AG10803 (cell line): Measurements from ENCODE around the gene FHL1.
"Not testable (repeated sequence)": the region's sequence is repeated elsewhere in the genome, so short reads cannot be mapped to it uniquely, and the experiment has no call there.

Experiments
- DNase-seq: peaks from one replicate; pipeline ENCODE4 v3.0.0; 2010; ENCODE audit warnings: low read depth
- H3K4me3 ChIP-seq: 2 replicates; pipeline ENCODE4 v1.5.1; 2011; ENCODE audit warnings: mild to moderate bottlenecking, low read length, control low read depth
- TF ChIP-seq, protein P1 (sequence below): conservative IDR thresholded peaks from 2 replicates; pipeline ENCODE4 v1.5.1; 2011; ENCODE audit warnings: mild to moderate bottlenecking, low read length, control low read depth, inconsistent platforms

The FHL1 gene

DNA sequence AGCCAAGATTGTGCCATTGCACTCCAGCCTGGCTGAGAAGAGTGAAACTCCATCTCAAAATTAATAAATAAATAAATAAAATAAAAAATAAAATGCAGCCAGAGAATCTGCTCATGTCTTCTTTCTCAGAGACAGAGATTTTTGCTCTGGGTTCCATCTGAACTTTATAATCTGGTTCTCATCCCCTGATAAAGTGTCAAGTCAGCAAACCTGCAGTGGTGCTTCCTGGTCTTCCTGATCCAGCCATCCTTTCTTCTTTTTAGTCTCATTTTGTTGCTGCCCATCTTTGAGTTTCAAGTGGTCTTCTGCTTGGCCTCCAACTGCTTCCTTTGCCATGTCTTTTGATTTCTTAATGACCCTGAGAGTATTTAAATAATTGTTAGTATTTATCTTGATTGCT lies 79.7 kb downstream of the FHL1 start:
- TF ChIP-seq, protein P1, sequence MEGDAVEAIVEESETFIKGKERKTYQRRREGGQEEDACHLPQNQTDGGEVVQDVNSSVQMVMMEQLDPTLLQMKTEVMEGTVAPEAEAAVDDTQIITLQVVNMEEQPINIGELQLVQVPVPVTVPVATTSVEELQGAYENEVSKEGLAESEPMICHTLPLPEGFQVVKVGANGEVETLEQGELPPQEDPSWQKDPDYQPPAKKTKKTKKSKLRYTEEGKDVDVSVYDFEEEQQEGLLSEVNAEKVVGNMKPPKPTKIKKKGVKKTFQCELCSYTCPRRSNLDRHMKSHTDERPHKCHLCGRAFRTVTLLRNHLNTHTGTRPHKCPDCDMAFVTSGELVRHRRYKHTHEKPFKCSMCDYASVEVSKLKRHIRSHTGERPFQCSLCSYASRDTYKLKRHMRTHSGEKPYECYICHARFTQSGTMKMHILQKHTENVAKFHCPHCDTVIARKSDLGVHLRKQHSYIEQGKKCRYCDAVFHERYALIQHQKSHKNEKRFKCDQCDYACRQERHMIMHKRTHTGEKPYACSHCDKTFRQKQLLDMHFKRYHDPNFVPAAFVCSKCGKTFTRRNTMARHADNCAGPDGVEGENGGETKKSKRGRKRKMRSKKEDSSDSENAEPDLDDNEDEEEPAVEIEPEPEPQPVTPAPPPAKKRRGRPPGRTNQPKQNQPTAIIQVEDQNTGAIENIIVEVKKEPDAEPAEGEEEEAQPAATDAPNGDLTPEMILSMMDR = no peak
- no peak for DNase-seq
- no peak overlapping the region for H3K4me3 ChIP-seq

DNA sequence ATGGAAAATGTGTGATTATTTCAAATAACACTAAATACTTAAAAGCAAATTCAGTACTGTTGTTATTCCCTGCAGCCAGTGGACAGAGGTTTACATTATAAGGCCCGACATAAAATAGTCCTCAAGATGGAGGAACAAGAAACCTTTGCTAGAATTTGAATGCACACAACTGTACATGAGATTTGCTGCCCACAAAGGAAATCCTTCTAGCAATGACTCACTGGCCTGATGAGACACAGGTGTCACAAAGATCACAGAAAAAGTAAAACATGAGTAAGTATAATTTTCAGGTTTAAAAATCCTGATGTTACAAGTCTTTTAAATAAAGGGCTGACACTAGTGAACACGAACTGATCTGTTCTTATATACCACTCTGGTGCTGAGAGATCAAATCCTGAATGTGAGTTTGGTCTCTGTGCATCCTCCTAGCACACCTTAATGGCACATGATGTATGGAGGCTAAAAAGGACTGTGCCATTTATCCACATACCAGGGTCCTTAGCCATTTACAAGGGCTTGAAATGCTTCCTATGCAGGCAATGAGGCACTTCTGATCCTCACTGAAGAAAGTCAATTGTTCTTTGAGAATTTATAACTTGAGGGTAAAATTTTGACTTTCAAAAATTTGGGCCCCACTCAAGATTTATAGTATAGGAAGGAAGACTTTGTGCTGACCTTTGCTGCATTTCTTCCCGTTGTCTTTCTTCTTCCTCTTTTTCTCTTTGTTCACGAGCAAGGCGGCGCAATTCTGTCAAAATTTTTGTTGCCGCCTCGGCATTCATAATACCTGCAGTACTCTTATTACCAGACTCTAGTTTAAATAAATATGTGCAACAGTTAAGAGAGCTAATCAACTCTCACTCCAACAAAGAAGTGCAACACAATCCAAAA lies 80.9 kb downstream of the FHL1 start:
- H3K4me3 ChIP-seq = no peak overlapping the region
- TF ChIP-seq, protein P1 = no peak
- no peak for DNase-seq

DNA sequence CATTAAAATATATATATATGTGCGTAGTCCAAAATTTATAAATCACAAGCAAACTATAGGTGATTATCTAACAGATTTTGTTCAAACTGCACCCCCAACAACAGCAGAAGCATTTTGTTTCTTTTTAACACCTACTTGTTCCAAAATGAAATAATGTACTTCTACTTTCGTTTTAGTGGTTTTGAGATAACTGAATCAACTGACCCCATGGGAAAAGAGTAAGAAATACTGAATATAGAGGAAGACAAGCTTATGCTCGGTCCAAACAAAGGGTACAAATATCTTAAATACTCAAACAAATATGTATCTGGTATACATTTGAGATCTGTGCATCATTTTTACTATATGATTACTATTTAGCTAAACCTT lies 81.5 kb downstream of the FHL1 start:
- H3K4me3 ChIP-seq = no peak overlapping the region
- TF ChIP-seq, protein P1 = no peak
- no peak for DNase-seq

DNA sequence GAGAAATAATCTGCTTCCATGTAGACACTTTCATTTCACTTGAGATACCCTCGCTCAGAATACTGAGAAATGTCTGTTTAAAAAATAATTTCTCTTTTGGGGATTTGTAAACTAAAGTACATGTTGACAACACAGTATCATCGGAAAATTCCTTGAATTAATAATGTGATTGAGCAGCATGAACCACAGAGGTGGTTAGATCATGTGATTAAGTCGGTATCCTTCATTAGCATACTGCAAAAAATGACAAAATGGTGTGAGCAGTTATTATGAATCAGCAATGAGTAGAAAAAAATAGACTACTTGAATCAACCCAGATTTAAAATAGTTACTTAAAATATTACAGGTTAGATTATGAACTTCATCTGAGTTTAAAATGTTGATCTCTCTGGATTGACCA lies 89.7 kb downstream of the FHL1 start:
- no peak for DNase-seq
- TF ChIP-seq, protein P1 = no peak
- no peak overlapping the region for H3K4me3 ChIP-seq

DNA sequence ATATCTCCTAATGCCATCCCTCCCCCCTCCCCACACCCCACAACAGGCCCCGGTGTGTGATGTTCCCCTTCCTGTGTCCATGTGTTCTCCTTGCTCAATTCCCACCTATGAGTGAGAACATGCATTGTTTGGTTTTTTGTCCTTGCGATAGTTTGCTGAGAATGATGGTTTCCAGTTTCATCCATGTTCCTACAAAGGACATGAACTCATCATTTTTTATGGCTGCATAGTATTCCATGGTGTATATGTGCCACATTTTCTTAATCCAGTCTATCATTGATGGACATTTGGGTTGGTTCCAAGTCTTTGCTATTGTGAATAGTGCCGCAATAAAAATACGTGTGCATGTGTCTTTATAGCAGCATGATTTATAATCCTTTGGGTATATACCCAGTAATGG lies 90.5 kb downstream of the FHL1 start:
- not testable (repeated sequence) for H3K4me3 ChIP-seq, DNase-seq

DNA sequence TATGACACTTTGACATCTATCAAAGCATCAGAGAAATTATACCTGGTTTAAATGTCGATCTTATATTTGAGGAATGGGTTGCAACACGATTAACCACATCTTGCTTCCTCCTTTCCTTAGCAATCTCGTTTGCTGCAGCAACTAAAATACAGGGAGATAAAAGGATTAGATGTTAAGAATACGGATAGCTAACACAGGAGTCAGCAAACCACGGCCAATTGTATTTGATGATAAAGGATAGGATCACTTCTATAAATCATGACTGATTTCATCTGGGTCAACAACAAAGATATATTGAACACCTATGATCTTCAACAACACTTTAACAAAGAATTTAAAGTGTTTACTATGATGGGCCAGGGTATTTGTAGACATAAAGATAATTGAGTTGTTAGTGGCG lies 98.9 kb downstream of the FHL1 start:
- H3K4me3 ChIP-seq = no peak overlapping the region

DNA sequence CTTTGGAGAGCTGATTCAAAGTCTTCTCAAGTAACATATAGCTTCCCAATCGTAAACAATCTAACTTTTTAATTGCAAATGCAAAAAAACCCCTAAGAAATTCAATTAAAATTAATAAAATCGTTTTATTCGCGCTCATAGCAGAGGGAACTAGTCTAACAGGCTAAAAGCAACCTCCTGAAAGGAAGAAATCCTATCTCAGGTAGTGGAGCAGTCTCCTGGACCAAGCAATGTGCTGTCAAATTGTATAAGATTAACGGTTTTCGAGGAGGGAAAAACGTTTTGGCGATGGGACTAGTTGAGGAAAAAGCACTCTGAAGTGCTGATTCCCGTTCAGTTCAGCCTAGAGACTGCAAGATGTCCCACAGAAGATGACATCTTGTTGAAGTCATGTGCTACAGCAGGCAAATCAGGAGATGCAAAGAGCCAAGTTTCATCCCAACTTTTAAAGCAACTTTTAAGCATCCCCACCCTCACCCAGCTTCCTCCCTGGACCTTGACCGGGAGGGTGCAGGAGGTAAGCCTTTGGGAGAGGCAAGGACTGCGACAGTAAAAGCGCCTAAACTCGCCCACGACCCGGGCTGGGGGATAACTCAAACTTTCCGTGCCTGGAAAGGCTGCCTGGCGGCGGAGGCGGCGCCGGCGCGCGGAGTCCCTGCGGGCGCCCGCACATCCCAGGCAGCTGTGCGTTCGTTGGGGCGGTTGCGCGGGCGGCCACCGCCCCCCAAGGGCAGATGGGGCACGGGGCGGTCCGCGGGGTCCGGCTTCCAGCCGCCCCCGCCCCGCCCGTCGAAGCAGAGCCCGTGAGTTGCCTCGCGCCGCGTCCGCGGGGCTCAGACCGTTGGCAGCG lies 103.1 kb downstream of the FHL1 start:
- TF ChIP-seq, protein P1 = no peak
- no peak for DNase-seq
- H3K4me3 ChIP-seq = peak overlapping the region; percentile 73

More for the DNA sequence above, 98.9 kb downstream of the FHL1 start:
- no peak for DNase-seq
- TF ChIP-seq, protein P1 = no peak
